ENCODE results near the gene SPATA6L.
A peak's percentile ranks its signal among the peaks of the same experiment; 100 is the strongest.
"Not testable (repeated sequence)": the region's sequence is repeated elsewhere in the genome, so short reads cannot be mapped to it uniquely, and the experiment has no call there.

Gene SPATA6L

DNA sequence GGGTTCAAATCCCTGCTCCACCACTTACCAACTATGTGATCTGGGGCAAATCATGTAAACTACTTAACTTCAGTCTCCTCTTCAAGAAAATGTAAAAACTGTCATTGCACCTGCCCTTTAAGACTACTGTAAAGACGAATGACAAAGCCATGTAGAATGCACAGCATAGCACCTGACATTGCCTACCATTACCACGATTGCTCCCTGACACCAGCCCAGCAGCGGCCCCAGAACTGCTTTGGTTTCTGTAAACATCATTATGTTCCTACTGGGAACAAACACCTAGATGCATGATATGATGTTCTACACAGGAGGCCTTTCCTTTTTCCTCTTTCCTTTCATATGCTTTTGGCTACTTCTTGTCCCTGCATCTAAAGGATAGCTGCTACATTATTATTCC, 27.3 kb downstream of the SPATA6L start:
- no peak for DNase-seq (ENCODE audit: low read depth in 2 of 2)

- no peak for DNase-seq (ENCODE audit: low read depth in 2 of 2)
Measured at GRCh38 chr9:4630836-4631235, 35.4 kb downstream of the SPATA6L start.

GRCh38 chr9:4622016-4622415, 44.3 kb downstream of the SPATA6L start:
- DNase-seq (ENCODE audit: low read depth in 2 of 2): no peak

GRCh38 chr9:4620881-4621555, 45.3 kb downstream of the SPATA6L start:
- no peak for DNase-seq (ENCODE audit: low read depth in 2 of 2)

DNA sequence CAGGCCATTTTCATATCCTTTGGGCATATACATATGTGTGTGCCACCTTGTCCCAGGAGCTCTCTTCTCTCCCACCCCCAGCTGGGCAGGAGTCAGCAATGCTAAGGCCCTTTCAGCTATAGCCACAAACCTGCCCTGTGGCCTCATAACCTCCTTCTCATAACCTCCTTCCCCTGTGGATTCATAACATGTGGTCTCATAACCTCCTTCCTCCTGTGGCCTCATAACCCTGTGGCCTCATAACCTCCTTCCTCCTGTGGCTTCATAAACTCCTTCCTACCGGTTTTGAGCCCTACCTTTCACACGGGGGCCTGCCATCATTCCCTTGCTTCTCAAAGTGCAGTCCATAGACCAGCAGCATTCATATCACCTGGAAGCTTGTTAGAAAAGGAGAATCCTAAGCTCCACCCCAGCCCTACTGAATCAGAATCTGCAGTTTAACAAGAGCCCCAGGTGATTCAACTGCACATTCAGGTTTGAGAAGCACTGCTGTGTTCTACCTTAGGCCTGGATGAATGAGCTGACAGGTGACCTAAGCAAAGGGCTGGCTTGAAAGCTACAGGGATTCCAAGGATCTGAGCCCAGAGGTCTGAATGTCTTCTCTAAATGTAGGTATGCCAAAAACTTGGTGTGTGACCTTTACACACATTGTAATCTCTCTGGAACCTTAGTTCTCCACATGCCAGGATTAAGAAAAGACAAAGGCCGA, 46.1 kb downstream of the SPATA6L start:
- DNase-seq (ENCODE audit: low read depth in 2 of 2): no peak

DNA sequence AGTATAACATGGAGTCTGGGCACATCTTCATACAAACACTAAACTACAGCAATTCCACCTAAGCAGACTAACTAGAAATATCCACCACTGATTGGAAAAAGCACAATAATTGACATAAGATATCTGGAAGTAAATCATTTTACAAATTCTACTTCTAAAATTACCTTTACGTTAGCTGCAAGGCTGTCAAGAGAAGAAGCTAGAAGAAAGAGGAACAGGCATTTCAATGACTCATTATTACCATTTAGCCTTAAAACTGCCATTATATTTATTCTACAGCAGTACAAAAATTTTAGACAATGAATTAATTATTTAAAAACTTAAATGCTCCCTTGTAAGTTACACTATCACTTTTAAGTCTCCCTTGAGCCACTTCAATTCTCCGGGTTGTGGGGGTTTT, 47.6 kb downstream of the SPATA6L start:
- no peak for DNase-seq (ENCODE audit: low read depth in 2 of 2)

- no peak for DNase-seq (ENCODE audit: low read depth in 2 of 2)
Measured at GRCh38 chr9:4617752-4618151, 48.5 kb downstream of the SPATA6L start.

DNA sequence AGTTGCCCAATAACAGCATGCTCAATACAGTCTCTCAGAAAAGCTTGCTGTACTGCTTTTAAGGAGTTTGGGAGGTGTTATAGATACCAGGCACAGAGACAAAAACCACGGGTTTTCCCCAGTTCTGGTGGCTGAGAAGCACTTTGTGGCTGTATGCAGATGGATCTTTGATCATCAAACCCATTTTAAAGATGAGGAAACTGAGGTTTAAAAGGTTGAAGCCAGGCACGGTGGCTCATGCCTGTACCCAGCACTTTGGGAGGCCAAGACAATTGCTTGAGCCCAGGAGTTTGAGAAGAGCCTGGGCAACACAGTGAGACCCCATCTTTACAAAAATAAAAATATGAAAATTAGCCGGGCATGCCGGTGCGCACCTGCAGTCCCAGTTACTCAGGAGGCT, 50.5 kb downstream of the SPATA6L start:
- DNase-seq (ENCODE audit: low read depth in 2 of 2): no peak

DNA sequence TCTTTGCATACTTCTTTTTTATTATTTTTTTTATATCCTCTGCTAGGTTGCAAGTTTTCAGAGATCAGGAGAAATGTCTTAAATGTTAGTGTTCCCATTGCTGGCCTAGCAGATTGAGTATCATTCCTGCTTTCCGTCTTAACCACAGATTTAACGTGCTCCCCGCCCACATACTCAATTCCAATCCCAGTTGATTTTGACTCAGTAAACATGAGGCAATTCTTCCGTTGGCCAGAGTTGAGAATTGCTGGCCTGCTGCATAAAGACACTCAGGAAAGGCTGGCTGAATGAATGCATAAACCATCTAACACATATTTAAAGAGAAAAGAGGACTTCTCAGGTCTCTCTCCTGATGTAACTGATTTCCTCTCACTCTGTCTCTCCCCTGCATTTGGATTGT, 51.0 kb downstream of the SPATA6L start:
- no peak for DNase-seq (ENCODE audit: low read depth in 2 of 2)

DNA sequence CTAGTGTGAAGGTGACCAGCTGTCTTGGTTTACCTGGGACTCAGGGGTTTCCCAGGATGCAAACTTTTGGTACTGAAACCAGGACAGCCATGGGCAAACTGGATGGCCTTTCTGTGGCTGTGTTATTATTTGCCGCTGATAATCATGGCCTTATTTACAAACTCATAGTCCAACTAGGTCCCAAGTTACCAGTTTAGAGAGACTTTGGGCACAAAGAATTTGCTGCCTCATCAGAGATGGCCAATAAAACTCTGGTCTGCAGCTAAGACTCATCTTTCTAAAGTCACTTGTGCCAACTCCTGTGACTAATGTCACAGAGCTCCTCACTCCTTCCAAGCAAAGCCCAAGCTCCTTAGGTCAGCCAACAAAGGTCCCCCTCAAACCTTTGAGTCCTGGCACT, 51.7 kb downstream of the SPATA6L start:
- DNase-seq (ENCODE audit: low read depth in 2 of 2): no peak

DNA sequence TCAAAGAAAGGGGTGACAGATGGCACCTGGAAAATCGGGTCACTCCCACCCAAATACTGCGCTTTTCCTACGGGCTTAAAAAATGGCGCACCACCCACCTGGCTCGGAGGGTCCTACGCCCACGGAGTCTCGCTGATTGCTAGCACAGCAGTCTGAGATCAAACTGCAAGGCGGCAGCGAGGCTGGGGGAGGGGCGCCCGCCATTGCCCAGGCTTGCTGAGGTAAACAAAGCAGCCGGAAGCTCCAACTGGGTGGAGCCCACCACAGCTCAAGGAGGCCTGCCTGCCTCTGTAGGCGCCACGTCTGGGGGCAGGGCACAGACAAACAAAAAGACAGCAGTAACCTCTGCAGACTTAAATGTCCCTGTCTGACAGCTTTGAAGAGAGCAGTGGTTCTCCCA, 60.2 kb downstream of the SPATA6L start:
- DNase-seq (ENCODE audit: low read depth in 2 of 2): not testable (repeated sequence)

DNA sequence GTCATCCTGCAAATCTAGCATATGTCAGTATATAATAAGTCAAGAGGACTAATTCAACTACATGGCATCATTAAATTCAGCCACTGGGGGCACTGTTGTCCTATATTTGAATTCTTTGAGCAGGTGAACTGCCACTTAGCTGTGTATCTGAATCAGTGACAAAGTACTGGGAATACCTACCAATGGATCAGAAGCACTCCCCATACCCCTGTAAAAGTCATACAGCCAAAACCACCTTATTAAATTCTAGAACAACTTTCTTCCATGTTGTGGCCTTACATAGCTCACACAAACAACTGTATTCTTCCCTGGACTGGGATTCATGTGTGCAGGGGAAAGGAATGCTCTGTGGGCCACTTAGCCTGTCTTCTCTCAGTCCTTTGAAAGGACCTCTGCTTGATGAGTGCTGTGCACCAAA, 61.6 kb downstream of the SPATA6L start:
- DNase-seq (ENCODE audit: low read depth in 2 of 2): peak; percentile 16 to 43

DNA sequence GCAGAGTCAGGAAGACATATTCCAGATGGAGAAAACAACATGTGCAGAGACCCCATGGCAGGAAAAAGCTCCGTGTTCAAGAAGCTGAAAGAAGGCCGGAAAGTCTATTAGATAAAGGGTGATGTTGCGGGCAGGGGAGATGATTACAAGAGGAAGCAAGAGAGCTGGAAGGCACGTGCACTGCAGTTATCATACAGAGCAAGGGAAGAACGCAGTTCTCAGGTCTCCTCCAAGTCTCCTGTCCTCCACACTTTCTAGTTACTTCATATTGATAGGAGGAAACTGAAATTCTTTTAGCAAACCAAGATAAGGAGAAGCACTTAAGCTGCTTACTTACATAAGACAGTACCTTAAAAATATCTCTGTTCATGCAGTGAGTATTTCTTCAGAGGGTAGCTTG, 62.5 kb downstream of the SPATA6L start:
- no peak for DNase-seq (ENCODE audit: low read depth in 2 of 2)

DNA sequence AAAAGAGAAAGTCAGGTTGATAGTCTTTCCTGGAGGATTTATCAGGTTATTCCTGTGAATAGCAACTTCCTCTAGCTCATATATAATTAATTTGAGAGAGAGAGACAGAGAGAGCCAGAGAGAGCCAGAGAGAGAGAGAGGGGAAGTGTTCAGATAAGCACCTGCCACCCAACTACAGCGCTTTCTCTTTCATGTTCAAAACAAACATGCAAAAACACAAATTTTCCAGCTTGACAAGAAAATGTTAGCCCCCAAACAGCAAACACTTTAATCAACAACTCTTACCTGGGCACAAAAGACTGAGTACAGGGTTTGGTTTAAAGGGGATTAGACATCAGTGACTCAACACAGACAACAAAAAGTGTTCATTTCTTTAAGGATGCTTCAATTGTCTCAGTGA, 65.9 kb downstream of the SPATA6L start:
- DNase-seq (ENCODE audit: low read depth in 2 of 2): no peak

GRCh38 chr9:4596165-4596922, 69.9 kb downstream of the SPATA6L start:
- DNase-seq (ENCODE audit: low read depth in 2 of 2): no peak

DNA sequence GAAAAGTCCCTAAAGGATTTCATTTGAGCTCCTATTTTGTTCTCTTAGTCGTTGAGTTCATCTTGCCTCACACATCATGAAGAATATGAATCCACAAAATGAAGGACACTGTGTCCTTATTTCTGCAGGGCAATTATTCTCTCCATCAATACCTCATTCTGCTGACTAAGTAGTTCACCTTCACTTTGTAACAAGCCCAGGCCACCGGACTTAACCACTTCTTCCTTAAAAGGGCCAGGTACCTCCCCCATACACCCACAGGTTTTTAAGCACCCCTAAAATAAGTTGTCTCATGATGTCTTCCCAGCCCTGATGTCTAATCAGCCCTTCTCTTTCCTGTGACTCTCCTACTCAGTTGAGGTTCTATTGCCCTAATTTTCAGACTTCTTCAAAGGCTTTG, 71.3 kb downstream of the SPATA6L start:
- no peak for DNase-seq (ENCODE audit: low read depth in 2 of 2)

- no peak for DNase-seq (ENCODE audit: low read depth in 2 of 2)
Measured at GRCh38 chr9:4594545-4594944, 71.7 kb downstream of the SPATA6L start.

DNA sequence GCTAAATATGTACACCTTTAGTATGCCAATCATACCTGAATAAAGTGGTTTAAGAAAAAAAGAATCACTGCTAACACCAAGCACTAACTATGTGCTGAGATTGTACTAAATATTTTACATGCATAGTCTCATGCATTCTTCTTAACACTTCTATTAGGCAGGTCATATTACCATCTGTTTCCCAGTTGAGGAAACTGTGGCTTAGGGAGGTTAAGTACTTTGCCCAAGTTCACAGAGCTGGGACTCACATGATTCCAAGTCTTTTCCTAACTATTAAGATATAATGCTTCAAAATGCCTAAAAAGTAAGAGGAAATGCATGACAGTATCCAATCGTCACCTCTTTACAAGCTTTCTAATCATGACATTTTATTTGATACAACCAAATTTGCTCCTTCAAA, 73.4 kb downstream of the SPATA6L start:
- DNase-seq (ENCODE audit: low read depth in 2 of 2): no peak

DNA sequence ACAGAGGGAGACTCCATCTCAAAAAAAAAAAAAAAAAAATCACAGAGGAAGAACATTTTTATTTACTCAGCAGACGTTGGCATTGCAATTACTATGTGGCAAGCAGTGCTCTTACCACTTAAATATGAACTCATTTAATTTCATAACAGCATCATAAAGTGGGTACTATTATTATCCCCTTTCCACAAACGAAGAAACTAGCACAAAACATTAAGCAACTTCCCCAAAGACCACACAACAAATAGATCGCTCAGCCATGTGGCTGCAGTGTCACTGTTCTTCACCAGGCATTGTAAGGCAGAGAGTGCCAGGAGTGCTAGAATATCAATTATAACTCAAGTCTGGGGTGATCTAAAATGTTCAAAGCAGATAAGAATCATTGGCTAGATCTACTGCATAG, 74.0 kb downstream of the SPATA6L start:
- DNase-seq (ENCODE audit: low read depth in 2 of 2): no peak

DNA sequence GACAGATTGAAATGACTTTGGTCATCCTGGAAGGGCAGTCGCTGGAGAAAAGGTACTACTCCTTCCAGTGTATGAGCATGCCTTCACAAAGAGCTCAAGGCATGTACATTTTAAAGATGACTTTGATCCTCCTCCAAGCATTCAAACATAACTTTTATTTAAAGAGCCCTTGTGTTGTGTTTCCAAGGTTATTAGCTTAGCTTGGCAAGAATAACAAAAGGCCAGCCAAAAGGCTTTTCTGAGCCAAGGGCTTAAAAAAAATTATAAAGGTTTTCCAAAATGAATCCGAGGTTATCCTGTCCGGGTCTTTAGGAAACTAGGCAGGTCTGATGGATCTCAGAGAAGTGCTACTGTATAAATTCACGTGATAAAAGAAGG, 75.2 kb downstream of the SPATA6L start:
- DNase-seq (ENCODE audit: low read depth in 2 of 2): no peak

- no peak for DNase-seq (ENCODE audit: low read depth in 2 of 2)
Measured at GRCh38 chr9:4590430-4591122, 75.7 kb downstream of the SPATA6L start.

GRCh38 chr9:4588721-4589120, 77.6 kb downstream of the SPATA6L start:
- DNase-seq (ENCODE audit: low read depth in 2 of 2): no peak
